ENCODE results near the gene MAMSTR.

MAMSTR gene

DNA sequence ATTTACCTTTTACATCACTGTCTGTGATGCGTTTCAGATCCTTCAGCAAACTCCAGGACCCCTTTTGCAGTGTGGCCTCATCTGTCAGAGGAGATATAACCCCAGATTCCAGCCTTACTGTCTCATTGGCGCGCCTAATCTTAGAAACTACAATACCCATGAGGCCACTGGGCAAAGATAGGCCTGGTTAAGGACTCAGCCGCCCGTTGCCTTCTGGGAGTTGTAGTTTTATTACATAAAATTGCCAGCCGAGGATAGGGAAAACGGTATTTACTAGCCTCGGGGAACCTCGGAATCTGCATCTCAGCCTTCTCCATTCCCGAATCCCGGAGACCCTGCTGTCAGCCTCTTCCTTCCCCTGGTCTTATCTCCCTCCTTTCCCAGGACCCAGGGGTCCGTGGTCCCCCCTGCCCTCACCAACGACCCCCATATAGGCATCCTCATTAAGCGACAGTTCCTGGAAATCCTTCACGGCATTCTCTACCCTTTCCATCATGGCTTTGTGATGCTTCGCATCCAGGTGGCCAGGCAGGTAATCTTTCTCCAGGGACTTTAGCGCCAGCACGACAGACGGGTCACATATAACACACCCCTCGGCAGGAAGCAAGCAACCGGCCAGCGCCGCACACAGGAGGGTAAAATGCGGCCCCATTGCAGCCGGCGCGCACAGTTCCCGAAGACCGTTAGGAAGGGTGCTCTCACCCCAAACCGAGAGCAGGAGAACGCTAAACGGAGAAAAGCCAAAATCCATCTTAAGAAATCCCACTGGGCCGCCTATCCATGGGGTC is 25.9 kb upstream of the MAMSTR start:
- peak; percentile 52 to 72 for DNase-seq

DNA sequence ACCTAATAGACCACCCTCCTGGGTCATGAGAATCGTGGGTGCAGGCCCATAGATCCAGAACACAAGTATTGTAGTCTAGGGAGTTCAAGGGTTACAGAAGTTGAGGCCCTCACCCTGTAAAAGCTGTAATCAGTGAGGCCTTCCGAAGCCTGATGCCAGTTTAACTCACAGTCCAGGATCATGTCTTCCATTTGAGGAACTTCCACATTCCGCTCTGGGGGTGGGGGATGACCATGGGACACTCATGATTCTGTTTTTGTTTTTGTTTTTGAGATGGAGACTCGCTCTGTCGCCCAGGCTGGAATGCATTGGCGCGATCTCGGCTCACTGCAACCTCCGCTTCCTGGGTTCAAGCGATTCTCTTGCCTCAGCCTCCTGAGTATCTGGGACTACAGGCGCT is 22.6 kb upstream of the MAMSTR start:
- no peak for DNase-seq

DNA sequence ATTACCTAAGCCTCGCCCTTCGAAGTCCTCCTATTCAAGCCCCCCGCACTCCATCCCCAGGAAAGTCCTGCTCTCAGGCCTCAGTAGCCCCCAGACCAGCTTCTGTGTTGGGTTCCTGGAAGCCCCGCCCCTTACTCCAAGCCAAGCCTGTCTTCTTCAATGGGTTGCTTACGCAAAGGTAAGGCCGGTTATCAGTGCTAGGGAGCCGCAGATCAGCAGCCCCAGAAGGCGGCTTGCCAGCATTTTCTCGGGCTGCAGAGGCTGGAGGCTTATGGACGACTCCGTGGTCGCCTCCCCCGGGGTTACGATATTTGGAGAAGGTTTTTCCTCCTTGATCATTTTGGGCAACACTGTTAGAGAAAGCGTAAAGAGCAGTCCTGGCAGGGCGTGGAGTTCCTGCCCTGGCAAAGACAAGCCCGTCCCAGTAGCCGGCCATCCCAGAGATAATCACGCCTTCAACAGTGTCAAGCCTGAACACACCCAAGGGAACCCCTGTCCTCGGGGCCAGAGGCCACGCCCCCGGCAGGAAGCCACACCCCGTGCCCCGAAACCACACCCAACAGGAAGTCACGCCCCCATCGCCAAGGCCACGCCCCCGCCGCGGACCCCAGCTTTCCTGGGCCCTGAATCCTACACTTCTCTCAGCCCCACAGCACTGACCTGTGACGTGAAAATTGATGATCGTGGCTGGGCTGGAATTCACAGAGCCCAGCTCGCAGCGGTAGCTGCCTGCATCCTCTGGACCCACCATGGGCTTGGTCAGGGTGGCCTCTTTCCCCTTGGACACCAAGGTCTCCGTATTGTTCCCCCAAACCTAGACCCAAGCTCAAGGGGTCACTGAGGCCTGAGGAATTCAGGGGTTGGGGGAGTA is 21.8 kb upstream of the MAMSTR start:
- peak in 1 of 2 donors; percentile 29 for DNase-seq

DNA sequence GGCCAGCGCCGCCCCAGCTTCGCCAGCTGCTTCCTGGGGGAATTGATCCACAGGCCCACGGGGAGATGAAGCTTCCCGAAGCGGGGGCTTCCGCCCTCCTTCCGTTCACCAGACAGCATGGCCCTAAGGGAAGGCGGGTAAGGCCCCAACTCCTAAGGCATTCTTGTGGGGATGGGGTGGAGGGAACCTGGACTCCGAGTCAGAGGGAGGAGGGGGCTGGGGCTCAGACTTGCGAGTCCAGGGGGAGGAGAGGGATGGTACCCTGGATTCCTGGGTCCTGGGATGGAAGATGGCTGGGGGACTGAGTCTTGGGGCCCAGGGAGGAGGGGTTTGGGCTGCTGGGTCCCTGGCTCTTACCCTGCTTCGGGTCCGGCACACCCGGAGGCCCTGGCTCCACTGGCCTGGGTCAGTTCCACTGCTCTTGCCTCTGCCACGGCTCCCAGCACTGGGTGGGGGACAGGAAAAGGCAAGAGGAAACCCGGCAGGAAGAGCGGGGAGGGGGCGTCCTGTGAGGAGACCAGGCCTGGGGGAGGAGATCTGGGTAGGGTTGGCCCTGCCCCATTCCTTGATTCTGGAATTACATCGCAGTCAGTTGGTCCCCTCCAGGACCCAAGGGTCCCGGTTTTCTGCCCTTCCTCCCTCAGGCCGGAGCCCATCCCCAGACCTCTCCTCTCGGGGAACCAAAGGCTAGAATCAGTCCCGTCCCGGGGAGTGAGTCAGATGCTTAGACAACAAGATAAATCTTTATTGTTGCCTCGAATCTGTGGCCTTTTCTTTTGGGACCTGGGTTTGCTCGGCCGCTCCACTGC is 20.8 kb upstream of the MAMSTR start, which contains the start of gene RASIP1:
Gene RASIP1, minus strand, starts transcription at position 447 of the 809 bp plus-strand sequence. Its CDS starts 328 bp downstream, at position 119.
- no peak for DNase-seq

GRCh38 chr19:48739404-48740163 is 20.1 kb upstream of the MAMSTR start:
- no peak for DNase-seq

DNA sequence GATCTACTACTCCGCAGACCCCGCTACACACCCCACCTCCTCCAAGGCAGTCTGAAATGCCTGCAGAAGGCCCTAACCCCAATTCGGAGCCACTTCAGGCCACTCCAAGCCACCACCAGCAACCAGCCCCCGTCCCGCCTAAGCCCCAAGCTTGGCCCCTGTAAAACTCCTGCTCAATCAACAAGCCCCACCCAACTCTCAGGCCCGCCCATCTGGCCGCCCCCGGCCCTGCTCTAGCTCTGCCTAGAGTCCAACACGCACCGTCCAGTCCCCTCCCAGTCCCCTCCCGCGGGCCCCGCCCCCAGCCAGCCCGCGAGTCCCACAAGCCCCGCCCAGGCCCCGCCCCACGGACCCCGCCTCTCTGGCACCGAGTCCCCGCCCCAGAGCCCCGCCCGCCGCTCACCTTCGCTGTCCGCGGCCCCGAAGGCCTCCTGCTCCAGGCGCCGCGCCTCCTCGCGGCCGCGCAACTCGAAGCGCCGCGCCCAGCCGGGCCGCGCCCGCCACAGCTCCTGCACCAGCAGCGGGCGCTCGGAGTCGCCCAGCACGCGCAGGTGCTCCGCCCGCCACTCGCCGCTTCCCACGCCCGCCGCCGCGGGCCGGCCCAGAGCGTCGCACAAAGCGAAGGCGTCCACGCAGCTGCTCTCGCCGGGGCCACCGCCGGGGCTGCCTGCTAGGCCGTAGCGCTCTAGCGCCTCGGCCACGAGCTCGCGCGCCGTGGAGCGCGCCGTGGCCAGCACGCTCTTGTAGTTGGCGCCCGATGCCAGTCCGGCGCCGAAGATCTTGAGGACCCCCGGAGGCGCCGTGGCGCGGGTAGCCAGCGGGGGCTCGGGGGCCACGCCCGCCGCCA is 19.3 kb upstream of the MAMSTR start:
- DNase-seq, result peak; percentile 92 to 94

GRCh38 chr19:48737360-48737998 is 18.0 kb upstream of the MAMSTR start:
- peak in 1 of 2 donors; percentile 21 for DNase-seq

DNA sequence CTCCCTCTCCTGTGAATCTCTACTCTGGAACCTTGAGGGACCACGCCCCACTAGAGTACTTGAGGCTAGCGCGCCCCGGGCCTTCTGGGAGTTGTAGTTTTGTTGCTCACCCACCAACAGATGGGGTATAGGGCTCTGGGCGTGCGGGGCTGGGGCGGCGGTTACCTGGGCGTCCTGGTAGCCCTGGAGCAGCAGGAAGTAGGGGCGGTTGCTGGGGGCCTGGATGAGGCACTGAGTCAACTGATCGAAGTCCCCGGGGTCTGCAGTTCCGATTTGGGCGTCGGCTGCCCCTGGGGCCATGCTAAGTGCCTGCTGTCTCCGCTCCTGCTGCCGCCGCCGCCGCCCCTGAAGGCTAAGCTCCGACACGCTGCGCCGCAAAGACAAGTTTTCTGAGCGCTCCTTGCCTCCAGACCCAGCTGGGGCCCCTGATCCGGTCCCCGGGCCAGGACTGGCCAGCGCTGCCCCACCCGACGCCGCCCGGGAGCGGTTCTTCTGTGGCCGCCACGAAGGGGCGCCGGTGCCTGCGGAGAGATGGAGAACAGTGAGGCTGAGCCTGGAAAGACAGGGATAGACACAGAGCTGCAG is 15.6 kb upstream of the MAMSTR start:
- no peak for DNase-seq

- DNase-seq, result no peak
Measured at GRCh38 chr19:48734625-48735024, 15.1 kb upstream of the MAMSTR start.

- DNase-seq, result no peak
Measured at GRCh38 chr19:48731452-48731851, 11.9 kb upstream of the MAMSTR start.

GRCh38 chr19:48728911-48729664 is 9.6 kb upstream of the MAMSTR start:
- DNase-seq, result no peak

DNA sequence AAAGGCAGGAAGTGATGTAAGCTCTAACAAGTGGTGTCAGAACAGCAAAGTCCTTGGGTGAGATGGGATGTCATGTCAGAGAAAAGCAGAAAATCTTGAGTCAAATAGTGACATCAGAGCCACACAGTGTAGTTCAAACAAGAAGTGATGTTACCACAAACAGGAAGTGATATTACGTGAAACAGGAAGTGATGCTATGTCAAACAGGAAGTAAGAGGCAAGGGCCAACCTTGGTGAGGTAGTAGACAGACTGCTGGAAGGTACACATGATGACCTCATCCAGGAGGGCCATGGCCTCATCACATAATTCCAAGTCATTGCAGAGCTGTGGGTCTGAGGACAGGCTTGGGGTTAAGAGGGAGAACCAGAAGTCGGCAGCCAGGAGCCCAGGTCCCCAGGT is 7.0 kb upstream of the MAMSTR start:
- peak; percentile 68 to 69 for DNase-seq

GRCh38 chr19:48724796-48725753 is 5.5 kb upstream of the MAMSTR start:
- DNase-seq, result peak; percentile 51 to 71

GRCh38 chr19:48722196-48722708 is 2.7 kb upstream of the MAMSTR start:
- no peak for DNase-seq

- DNase-seq, result peak; percentile 94 to 95
Measured at GRCh38 chr19:48720613-48721296, 1.2 kb upstream of the MAMSTR start.

DNA sequence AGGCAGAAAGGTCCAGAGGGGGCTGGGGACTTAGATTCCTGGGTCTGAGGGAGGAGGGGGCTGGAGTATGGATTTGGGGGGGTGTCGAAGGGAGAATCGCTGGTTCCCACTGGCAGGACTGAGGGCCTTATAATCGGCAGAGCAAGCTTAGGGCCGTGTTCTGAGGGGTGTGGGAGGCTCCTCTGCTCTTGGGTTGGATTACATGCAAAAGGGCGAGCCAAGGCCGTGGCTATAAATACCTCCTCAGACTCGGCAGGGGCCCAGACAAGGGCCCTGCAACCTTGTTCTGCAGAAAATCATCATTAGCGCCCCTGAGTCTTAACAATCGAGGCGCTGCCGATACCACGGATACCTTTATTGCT is 707 bp upstream of the MAMSTR start:
- no peak for DNase-seq

- no peak for DNase-seq
Measured at GRCh38 chr19:48718711-48719231, 754 bp downstream of the MAMSTR start.

Data from CD4-positive, alpha-beta T cell treated with Interleukin-1 beta for 1 hour (primary cell).